Renal cortical epithelial cell (primary cell): ENCODE results near the gene ADH1B. TPM values are rescaled to one million over a fixed set of nuclear protein-coding genes. Genes with fewer than 3 reads are reported as not detected.
A peak's percentile ranks its signal among the peaks of the same experiment; 100 is the strongest.
"Not testable (repeated sequence)": the region's sequence is repeated elsewhere in the genome, so short reads cannot be mapped to it uniquely, and the experiment has no call there.

Experiments used
- DNase-seq: peaks from one replicate; pipeline ENCODE4 v3.0.0-alpha.2; 2011; ENCODE audit warnings: low read depth
- total RNA-seq: library from RNA; depleted of rRNA; stranded (reverse); fragments of >200 nt; gene quantifications from 2 replicates; pipeline ENCODE4 v1.2.3, GENCODE V29; 2014

The ADH1B gene
- not detected in 2 replicates for total RNA-seq

DNA sequence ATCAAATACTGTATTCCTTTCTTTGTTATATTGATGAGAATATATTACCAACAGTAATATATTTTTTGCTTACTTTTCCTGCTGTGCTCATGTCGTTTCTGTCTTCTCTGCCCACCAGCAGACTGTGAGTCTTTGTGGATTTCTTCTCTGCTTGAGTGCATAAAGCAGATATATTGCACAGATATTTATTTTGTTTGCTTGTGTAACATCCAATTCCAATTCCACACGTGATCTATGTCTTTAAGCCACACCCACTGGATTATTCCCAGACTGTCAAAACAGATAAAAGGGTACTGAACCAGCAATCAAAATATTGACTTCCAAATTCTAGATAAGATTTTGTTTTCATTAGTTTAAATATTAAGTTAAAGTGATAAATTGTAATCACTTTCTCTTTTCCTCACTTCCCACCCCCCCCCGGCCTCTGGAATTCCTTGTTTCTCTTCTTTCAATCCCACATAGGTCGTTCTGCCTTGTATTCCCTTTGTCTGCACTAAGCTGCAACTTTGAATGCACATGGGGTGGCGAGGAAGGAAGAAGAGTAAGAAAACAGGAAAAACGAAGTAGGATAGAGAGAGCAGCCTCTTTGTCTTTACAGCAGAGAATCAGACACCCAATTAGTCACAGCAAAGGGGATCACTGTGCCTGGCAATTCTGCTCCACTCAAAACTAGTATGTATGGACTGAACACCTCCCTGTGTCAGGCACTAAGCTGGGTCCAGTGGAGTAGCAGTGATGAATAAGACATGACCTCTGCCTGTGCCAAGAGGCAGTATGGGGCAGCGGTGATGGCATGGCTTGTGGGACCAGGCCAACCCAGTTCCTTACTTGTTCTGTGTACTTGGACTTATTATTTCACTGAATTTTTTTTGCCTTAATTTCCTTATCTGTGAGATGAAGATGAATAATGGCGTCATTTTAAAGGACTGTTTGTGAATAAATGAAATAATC is at the start of gene ADH1B:
TSS of gene ADH1B (minus strand) at position 161 of the 951 bp plus-strand sequence. CDS start at position 91, 70 bp downstream.
- DNase-seq, result no peak

GRCh38 chr4:99367817-99368216 is 46.6 kb upstream of the ADH1B start:
- not testable (repeated sequence) for DNase-seq

DNA sequence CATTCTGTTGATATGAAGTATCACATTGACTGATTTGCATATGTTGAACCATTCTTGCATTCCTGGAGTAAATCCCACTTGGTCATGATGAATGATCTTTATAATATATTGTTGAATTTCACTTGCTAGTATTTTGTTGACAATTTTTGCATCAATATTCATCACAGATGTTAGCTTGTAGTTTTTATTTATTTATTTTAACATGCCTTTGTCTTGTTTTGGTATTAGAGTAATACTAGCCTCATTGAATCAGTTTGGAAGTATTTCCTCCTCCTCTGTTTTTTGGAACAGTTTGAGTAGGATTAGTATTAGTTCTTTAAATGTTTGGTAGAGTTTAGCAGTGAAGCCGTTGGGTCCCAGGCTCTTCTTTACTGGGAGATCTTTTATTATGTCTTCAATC is 45.3 kb upstream of the ADH1B start:
- no peak for DNase-seq

DNA sequence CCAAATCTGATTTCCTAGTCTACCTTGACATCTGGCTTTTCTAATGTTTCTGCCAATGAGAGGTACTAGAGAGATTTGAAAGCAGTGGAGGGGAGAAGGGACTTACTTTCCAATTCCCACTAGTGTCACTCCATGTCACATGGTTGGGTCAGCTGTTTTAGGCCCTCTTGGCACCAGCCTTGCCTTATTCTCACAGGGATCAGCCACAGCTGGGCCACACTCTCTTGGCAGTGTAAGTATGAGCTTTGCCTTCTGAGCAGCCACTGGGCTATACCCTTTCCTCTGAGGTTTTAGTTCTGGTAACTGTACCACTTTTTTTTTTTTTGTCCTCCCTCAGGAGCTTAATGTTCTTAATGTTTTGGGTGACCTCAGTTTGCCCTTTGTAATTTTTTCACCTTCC is 41.6 kb upstream of the ADH1B start:
- DNase-seq, result no peak

DNA sequence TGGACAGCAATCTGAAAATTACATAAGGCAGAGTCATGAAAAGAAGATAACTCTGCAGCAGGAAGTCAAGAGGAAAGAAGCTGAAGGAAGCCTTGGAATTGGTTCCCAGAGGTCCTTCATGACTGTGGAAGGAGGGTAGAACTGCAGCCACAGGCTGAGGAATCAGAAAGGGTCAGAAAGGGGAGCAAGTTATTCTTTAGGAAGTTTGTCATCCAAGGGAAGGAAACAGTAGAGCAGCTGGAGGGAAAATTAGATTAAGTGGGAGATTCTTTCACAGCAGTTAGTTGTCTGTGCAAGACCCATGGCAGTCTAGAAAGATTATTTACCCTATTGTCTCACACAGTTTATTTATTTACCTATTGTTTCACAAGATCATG is 40.7 kb upstream of the ADH1B start:
- no peak for DNase-seq

DNA sequence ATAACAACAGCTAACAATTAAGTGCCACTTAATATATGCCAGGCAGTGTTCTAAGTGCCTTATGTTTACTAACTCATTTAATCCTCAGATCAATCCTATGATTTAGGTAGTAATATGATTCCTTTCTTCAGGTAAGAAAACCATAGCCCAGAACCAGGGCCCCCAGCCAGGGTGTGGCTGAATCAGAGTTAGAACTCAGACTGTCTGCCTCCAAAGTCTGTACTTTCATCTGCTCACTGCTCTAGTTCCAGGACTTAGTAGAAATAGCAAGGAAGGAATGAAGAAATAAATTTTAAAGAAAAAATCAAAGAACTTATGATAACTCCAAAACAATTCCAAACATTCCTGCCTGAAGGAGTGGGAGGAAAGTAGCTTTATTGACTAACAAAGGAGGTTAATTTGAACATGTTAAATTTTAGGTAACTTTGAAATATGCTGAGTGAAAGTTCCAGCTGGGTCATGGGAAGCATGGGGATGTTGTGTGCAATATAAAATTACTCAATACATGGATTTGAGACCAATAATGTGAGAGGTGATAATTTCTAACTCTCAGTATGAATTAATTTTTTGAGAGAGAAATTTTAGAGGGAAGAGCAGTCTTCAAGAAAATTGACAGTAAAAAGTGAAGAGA is 40.2 kb upstream of the ADH1B start:
- peak; percentile 5 for DNase-seq

- no peak for DNase-seq
Measured at GRCh38 chr4:99359480-99360204, 38.4 kb upstream of the ADH1B start.

- DNase-seq, result no peak
Measured at GRCh38 chr4:99357948-99358347, 36.7 kb upstream of the ADH1B start.

DNA sequence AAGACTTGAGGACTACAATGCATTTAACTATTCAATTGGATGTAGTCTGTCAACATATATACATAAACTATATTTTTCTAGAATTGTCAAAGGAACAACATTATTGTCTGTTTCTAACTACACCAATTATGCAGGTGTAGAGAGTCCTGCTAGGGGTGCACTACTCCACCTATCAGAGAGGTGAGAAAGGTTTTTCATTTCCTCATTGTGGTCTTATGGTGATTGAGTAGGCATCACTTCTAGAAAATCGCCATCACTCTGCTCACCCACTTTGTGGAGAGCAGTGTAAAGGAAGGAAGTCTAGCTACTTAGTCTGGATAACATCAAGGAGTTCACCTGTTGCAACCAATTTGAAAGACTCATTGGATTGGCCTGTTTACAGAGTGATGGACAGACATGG is 35.8 kb upstream of the ADH1B start:
- DNase-seq, result no peak

DNA sequence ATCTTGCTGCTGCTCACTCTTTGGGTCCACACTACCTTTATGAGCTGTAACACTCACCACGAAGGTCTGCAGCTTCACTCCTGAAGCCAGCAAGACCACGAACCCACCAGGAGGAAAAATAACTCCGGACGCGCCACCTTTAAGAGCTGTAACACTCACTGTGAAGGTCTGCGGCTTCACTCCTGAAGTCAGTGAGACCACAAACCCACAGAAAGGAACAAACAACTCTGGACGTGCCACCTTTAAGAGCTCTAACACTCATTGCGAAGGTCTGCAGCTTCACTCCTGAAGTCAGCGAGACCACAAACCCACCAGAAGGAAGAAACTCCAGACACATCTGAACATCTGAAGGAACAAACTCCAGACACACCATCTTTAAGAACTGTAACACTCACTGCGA is 34.9 kb upstream of the ADH1B start:
- DNase-seq, result not testable (repeated sequence)

DNA sequence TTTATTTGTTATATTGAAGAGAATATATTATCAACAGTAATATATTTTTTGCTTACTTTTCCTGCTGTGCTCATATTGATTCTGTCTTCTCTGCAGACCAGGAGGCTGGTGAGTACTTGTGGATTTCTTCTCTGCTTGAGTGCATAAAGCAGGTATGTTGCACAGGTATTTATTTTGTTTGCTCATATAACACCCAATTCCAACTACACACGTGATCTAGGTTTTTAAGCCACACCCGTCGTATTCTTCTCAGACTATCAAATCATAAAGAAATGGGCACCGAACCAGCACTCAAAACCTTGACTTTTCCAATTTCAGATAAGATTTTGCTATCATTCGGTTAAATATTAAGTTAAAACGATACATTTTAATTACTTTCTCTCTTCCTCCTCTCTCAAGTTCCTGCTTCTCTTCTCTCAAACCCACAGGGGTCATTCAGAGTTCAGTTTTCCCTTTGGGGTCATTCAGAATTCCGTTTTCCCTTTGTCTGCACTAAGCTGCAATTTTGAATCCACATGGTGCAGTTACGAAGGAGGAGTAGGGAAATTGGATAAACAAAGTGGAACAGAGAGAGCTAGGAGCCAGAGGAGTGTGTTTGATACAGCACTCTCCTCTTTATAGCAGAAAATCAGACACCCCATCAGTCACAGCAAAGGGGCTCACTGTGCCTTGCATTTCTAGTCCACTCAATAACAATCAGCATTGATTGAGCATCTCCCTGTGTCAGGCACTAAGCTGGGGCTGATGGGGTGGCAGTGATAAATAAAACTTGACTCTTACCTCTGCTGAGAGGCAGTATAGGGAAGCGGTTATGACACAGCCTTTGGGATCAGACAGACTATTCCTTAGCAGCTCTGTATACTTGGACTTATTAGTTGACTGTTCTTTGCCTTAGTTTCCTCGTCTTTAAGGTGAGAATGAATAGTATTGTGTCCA is 31.7 kb upstream of the ADH1B start, which contains the start of gene ADH1C:
TSS of gene ADH1C (minus strand) at position 145 of the 936 bp plus-strand sequence. CDS start at position 74, 71 bp downstream.
- peak; percentile 31 for DNase-seq

GRCh38 chr4:99351487-99351886 is 30.3 kb upstream of the ADH1B start:
- no peak for DNase-seq

- DNase-seq, result no peak
Measured at GRCh38 chr4:99349338-99349737, 28.1 kb upstream of the ADH1B start.

- not testable (repeated sequence) for DNase-seq
Measured at GRCh38 chr4:99342624-99343023, 21.4 kb upstream of the ADH1B start.

GRCh38 chr4:99341426-99341825 is 20.2 kb upstream of the ADH1B start:
- no peak for DNase-seq

- no peak for DNase-seq
Measured at GRCh38 chr4:99339172-99339571, 18.0 kb upstream of the ADH1B start.

- DNase-seq, result no peak
Measured at GRCh38 chr4:99336553-99336952, 15.4 kb upstream of the ADH1B start.

DNA sequence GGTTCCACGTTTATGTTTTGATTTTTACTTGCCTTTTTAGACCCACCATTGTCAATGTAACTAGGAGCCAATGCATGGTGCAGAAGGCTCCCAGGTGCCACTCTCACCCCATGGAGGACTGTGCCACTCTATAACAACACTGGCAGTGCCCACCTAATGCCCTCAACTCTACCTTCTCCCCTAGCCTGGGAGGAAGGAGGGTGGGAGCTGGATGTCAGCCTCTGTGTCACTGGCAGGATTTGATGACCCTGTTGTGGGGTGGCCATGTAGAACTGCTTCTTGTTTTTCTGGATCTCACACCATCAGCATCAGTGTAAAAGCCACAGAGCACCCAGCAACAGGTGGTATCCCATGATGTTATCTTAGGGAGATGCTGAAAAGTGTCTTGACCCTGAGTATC is 13.7 kb upstream of the ADH1B start:
- no peak for DNase-seq

GRCh38 chr4:99330648-99331047 is 9.4 kb upstream of the ADH1B start:
- no peak for DNase-seq

DNA sequence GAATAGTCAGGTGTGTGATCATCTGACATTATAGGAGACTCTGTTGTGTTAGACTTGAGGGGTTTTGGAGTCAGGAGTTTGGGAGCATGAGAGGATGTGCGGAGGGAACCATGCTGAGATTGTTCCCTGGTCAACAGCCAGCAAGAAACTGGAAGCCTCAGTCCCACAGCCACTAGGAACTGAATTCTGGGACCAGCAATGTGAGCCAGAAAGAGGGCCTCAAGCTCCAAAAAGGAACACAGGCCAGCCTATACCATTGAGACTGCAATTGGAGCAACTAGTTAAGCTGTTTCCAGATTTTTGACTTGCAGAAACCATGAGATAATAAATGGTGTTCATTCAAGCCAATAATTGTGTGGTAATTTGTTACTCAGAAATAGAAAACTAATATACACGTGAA is 8.7 kb upstream of the ADH1B start:
- no peak for DNase-seq

GRCh38 chr4:99324979-99325378 is 3.8 kb upstream of the ADH1B start:
- peak; percentile 16 for DNase-seq
